ENCODE results near the gene GZF1.

- TF ChIP-seq CTCF (IDR thresholded peaks at IDR 0.05), result no peak
- TF ChIP-seq EP300 (IDR thresholded peaks at IDR 0.05), result no peak
These were observed 28.3 kb downstream of the GZF1 start for GRCh38 chr20:23390091-23390774.

Measured in ovary (tissue), 3 donors.